SK-N-SH (cell line): ENCODE data around the gene MOCOS. TPM values are rescaled to one million over a fixed set of nuclear protein-coding genes. Genes with fewer than 3 reads are reported as not detected.
"Not testable (repeated sequence)": the region's sequence is repeated elsewhere in the genome, so short reads cannot be mapped to it uniquely, and the experiment has no call there.

ENCODE experiments used
- CTCF ChIA-PET: fragments of 300-600, 350-600 bp; formaldehyde crosslinking; extraction: SDS; loops from one replicate; lab custom pipeline; 2021; lab: Yijun Ruan, JAX
- POLR2A ChIA-PET: fragments of 350-600 bp; sonication (Branson Sonifier 250); formaldehyde crosslinking; extraction: SDS; loops from one replicate; lab custom pipeline; 2020; ENCODE audit warnings: antibody characterized with exemption, inconsistent platforms; lab: Yijun Ruan, JAX
- DNase-seq: peaks from one replicate; pipeline ENCODE4 v3.0.0; 2012
- H2AFZ ChIP-seq: fragments of 200-600 bp; sonication (generic); 2 replicates; pipeline ENCODE4 v1.8.1; 2016; ENCODE audit warnings: antibody characterized with exemption, mild to moderate bottlenecking, low read depth
- H3F3A ChIP-seq: fragments of 200-600 bp; sonication (generic); replicated peaks from 2 replicates; pipeline ENCODE3; 2016; ENCODE audit warnings: antibody characterized with exemption, mild to moderate bottlenecking; ENCODE audit not compliant: insufficient read depth
- H3K27ac ChIP-seq, 2 experiments: fragments of 200-500 bp in 1 of 2; fragments of 200-600 bp in 1 of 2; sonication (Bioruptor generic) in 1 of 2; sonication (generic), shearing (Covaris generic) in 1 of 2; 2 replicates each; pipeline versions ENCODE4 v1.5.1 to v1.6.1; 2014 to 2016; ENCODE audit warnings: low read depth in 2 of 2, inconsistent platforms in 1 of 2, low read length in 1 of 2, mild to moderate bottlenecking in 1 of 2, mixed read lengths in 1 of 2
- H3K27me3 ChIP-seq: fragments of 200-600 bp; sonication (generic), shearing (Covaris generic); 2 replicates; pipeline ENCODE4 v1.6.1; 2016; ENCODE audit warnings: mixed run types; ENCODE audit not compliant: insufficient read depth
- H3K36me3 ChIP-seq, 2 experiments: fragments of 200-500 bp in 1 of 2; fragments of 200-600 bp in 1 of 2; sonication (Bioruptor generic) in 1 of 2; sonication (generic) in 1 of 2; replicated peaks in 1 of 2; 2 replicates each; pipeline versions ENCODE3 to v1.5.1; 2014 to 2016; ENCODE audit warnings: low read length in 1 of 2, mild to moderate bottlenecking in 1 of 2; ENCODE audit not compliant: insufficient read depth in 2 of 2, control insufficient read depth in 1 of 2
- H3K4me1 ChIP-seq, 2 experiments: fragments of 200-500 bp in 1 of 2; fragments of 200-600 bp in 1 of 2; sonication (Bioruptor generic) in 1 of 2; sonication (generic), shearing (Covaris generic) in 1 of 2; 2 replicates each; pipeline versions ENCODE4 v1.5.1 to v1.6.1; 2014 to 2016; ENCODE audit warnings: low read depth in 1 of 2, low read length in 1 of 2, mixed run types in 1 of 2; ENCODE audit not compliant: insufficient read depth in 2 of 2, control insufficient read depth in 1 of 2
- H3K4me2 ChIP-seq: fragments of 200-600 bp; sonication (generic), shearing (Covaris generic); 2 replicates; pipeline ENCODE4 v1.6.1; 2017; ENCODE audit warnings: mixed run types
- H3K4me3 ChIP-seq, 2 experiments: fragments of 200-500 bp in 1 of 2; fragments of 200-600 bp in 1 of 2; sonication (Bioruptor generic) in 1 of 2; sonication (generic), shearing (Covaris generic) in 1 of 2; 2 replicates each; pipeline versions ENCODE4 v1.5.1 to v1.8.1; 2014 to 2016; ENCODE audit warnings: low read depth in 2 of 2, inconsistent platforms in 1 of 2, low read length in 1 of 2, mild to moderate bottlenecking in 1 of 2, mixed read lengths in 1 of 2, moderate library complexity in 1 of 2
- H3K79me2 ChIP-seq: fragments of 200-600 bp; sonication (generic); 2 replicates; pipeline ENCODE4 v1.8.1; 2017; ENCODE audit warnings: mild to moderate bottlenecking; ENCODE audit not compliant: insufficient read depth
- H3K9ac ChIP-seq: fragments of 200-600 bp; sonication (generic); 2 replicates; pipeline ENCODE4 v1.6.1; 2017; ENCODE audit warnings: mixed run types
- H3K9me2 ChIP-seq: fragments of 200-600 bp; sonication (generic); 2 replicates; pipeline ENCODE4 v1.6.1; 2017; ENCODE audit warnings: mixed run types
- H3K9me3 ChIP-seq: fragments of 200-600 bp; sonication (generic); 2 replicates; pipeline ENCODE4 v1.6.1; 2017; ENCODE audit warnings: mixed run types, mild to moderate bottlenecking, moderate library complexity
- H4K20me1 ChIP-seq: fragments of 200-600 bp; sonication (generic); 2 replicates; pipeline ENCODE4 v1.6.1; 2017; ENCODE audit warnings: mild to moderate bottlenecking, mixed run types; ENCODE audit not compliant: insufficient read depth
- CHD2 ChIP-seq: fragments of 150-350 bp; IDR thresholded peaks from 2 replicates; pipeline ENCODE4 v1.6.1; 2018; ENCODE audit warnings: low read length; ENCODE audit not compliant: partially characterized antibody
- ELF1 ChIP-seq: IDR thresholded peaks from 2 replicates; pipeline ENCODE4 v1.4.0; 2012
- FOXJ3 ChIP-seq: sonication (generic); formaldehyde crosslinking; IDR thresholded peaks from 2 replicates; pipeline ENCODE4 v1.5.1; 2020; ENCODE audit warnings: mild to moderate bottlenecking, missing genetic modification reagents
- IRF3 ChIP-seq: fragments of 150-350 bp; IDR thresholded peaks from 2 replicates; pipeline ENCODE4 v1.6.1; 2016; ENCODE audit warnings: mild to moderate bottlenecking, low read depth, low read length
- NRF1 ChIP-seq: IDR thresholded peaks from 2 replicates; pipeline ENCODE4 v1.6.1; 2012; ENCODE audit warnings: low read depth, mild to moderate bottlenecking, low read length
- RFX5 ChIP-seq: IDR thresholded peaks from 2 replicates; pipeline ENCODE4 v1.6.1; 2012; ENCODE audit warnings: mild to moderate bottlenecking, improper control_type of control experiment, low read length
- SIN3A ChIP-seq: IDR thresholded peaks from 2 replicates; pipeline ENCODE4 v1.6.1; 2012; ENCODE audit warnings: low read depth, mild to moderate bottlenecking, low read length, moderate library complexity, borderline replicate concordance
- WGBS: methylation state at CpG from one replicate; pipeline ENCODE4 v1.1.6; 2017; ENCODE audit warnings: low lambda C conversion rate; 5-methylcytosine and 5-hydroxymethylcytosine counted together
- polyA plus RNA-seq, 3 experiments: library from polyadenylated mRNA; depleted of rRNA; stranded (reverse); fragments of >200 nt; gene quantifications; 2 replicates each; pipeline ENCODE4 v1.2.3, GENCODE V29; 2012
- TF ChIP-seq, protein P1 (sequence below): IDR thresholded peaks from 2 replicates; pipeline ENCODE4; 2012

MOCOS gene
- polyA plus RNA-seq, 1 of the 3 experiments (the other 2 are of a cell fraction) = 1.2 TPM

- POLR2A ChIA-PET = no interaction called here
- peaks cover 0 to 4% of the 10 kb centered on the region in 2 experiments for H3K36me3 ChIP-seq
Observed at GRCh38 chr18:36229188-36229587, 41.9 kb downstream of the MOCOS start.

DNA sequence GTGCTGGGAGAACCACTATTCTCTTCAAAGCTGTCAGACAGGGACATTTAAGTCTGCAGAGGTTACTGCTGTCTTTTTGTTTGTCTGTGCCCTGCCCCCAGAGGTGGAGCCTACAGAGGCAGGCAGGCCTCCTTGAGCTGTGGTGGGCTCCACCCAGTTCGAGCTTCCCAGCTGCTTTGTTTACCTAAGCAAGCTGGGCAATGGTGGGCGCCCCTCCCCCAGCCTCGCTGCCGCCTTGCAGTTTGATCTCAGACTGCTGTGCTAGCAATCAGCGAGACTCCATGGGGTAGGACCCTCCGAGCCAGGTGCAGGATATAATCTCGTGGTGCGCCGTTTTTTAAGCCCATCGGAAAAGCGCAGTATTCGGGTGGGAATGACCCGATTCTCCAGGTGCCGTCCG, 53.2 kb downstream of the MOCOS start:
- H3K36me3 ChIP-seq, H3K9me2 ChIP-seq, H3K4me1 ChIP-seq, H3K79me2 ChIP-seq, DNase-seq, POLR2A ChIA-PET, H3K4me2 ChIP-seq, H4K20me1 ChIP-seq, H3K9ac ChIP-seq, CTCF ChIA-PET, H3K9me3 ChIP-seq, H3K4me3 ChIP-seq, H3F3A ChIP-seq, H2AFZ ChIP-seq, H3K27ac ChIP-seq, H3K27me3 ChIP-seq: not testable (repeated sequence)
- WGBS = 80% methylated on average over 11 of the region's 15 CpGs

More at GRCh38 chr18:36229188-36229587, 41.9 kb downstream of the MOCOS start:
- Histone ChIP-seq H3K9me2 (no peaks in the 10 kb centered on the region), H3K9me3 (peaks cover 12% of the 10 kb centered on the region; the same call in 1 of the 2 replicates), H3K27ac (no peak overlapping the region), H3K4me2 (no peak overlapping the region), H4K20me1 (no peaks in the 10 kb centered on the region), H3K4me1 (no peaks in the 10 kb centered on the region), H3K9ac (no peak overlapping the region), H3F3A (no peaks in the 10 kb centered on the region), H2AFZ (no peak overlapping the region), H3K79me2 (no peaks in the 10 kb centered on the region), H3K27me3 (no peaks in the 10 kb centered on the region), H3K4me3 (no peak overlapping the region)
- TF ChIP-seq, protein P1, sequence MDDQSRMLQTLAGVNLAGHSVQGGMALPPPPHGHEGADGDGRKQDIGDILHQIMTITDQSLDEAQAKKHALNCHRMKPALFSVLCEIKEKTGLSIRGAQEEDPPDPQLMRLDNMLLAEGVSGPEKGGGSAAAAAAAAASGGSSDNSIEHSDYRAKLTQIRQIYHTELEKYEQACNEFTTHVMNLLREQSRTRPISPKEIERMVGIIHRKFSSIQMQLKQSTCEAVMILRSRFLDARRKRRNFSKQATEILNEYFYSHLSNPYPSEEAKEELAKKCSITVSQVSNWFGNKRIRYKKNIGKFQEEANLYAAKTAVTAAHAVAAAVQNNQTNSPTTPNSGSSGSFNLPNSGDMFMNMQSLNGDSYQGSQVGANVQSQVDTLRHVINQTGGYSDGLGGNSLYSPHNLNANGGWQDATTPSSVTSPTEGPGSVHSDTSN = no peak
- TF ChIP-seq SIN3A = no peak
- TF ChIP-seq FOXJ3 = no peak
- TF ChIP-seq RFX5 = no peak
- no peak for TF ChIP-seq NRF1
- no peak for TF ChIP-seq ELF1
- WGBS = 16% methylated on average over 1 of the region's 1 CpG
- CTCF ChIA-PET = no interaction called here
- DNase-seq = no peak

GRCh38 chr18:36241831-36242230, 54.5 kb downstream of the MOCOS start:
- no peaks in the 10 kb centered on the region for H3K79me2 ChIP-seq
- H3K9me3 ChIP-seq = no peaks in the 10 kb centered on the region
- no peaks in the 10 kb centered on the region for H3K27me3 ChIP-seq
- no peak overlapping the region for H3K4me2 ChIP-seq
- TF ChIP-seq IRF3 (no peak), CHD2 (no peak), RFX5 (no peak)
- no peaks in the 10 kb centered on the region for H3K36me3 ChIP-seq
- POLR2A ChIA-PET = no interaction called here
- H4K20me1 ChIP-seq = no peaks in the 10 kb centered on the region
- H3K9me2 ChIP-seq = no peaks in the 10 kb centered on the region
- H3F3A ChIP-seq = no peaks in the 10 kb centered on the region
- no peak overlapping the region for H2AFZ ChIP-seq
- CTCF ChIA-PET = no interaction called here
- no peaks in the 10 kb centered on the region for H3K4me1 ChIP-seq
- H3K4me3 ChIP-seq = no peak overlapping the region
- no peak overlapping the region for H3K9ac ChIP-seq
- WGBS = 59% methylated on average over 3 of the region's 6 CpGs
- no peak for DNase-seq
- no peak overlapping the region for H3K27ac ChIP-seq
